MM.1S (cell line): ENCODE results near the gene ECHDC1.

Experiments used
- DNase-seq: peaks from one replicate; pipeline ENCODE4 v3.0.0-alpha.2; 2015
- H2AFZ ChIP-seq: fragments of 300-600 bp; sonication (generic); 2 replicates; pipeline ENCODE4 v1.6.0; 2016; ENCODE audit warnings: antibody characterized with exemption, low read length
- H3F3A ChIP-seq: fragments of 300-600 bp; sonication (generic); 2 replicates; pipeline ENCODE4 v1.6.1; 2016; ENCODE audit warnings: mild to moderate bottlenecking, antibody characterized with exemption, low read length, moderate library complexity, mixed read lengths; ENCODE audit not compliant: insufficient read depth
- H3K27ac ChIP-seq: fragments of 300-600 bp; sonication (generic); 2 replicates; pipeline ENCODE4 v1.5.1; 2016; ENCODE audit warnings: mild to moderate bottlenecking, low read length
- H3K27me3 ChIP-seq: fragments of 300-600 bp; sonication (generic); replicated peaks from 2 replicates; pipeline ENCODE4 v1.6.0; 2016; ENCODE audit warnings: low read length; ENCODE audit not compliant: insufficient read depth
- H3K36me3 ChIP-seq: fragments of 300-600 bp; sonication (generic); replicated peaks from 2 replicates; pipeline ENCODE4 v1.6.1; 2016; ENCODE audit warnings: mild to moderate bottlenecking, low read length, mixed read lengths; ENCODE audit not compliant: insufficient read depth
- H3K4me1 ChIP-seq: fragments of 300-600 bp; sonication (generic); 2 replicates; pipeline ENCODE4 v1.6.1; 2016; ENCODE audit warnings: low read length, mixed read lengths
- H3K4me2 ChIP-seq: fragments of 300-600 bp; sonication (generic); 2 replicates; pipeline ENCODE4 v1.6.0; 2016; ENCODE audit warnings: low read depth, low read length
- H3K4me3 ChIP-seq: fragments of 300-600 bp; sonication (generic); 2 replicates; pipeline ENCODE4 v1.5.1; 2016; ENCODE audit warnings: low read length, mixed read lengths
- H3K79me2 ChIP-seq: fragments of 300-600 bp; sonication (generic); 2 replicates; pipeline ENCODE4 v1.6.1; 2016; ENCODE audit warnings: mixed run types, low read length, mixed read lengths
- H3K9ac ChIP-seq: fragments of 300-600 bp; sonication (generic); 2 replicates; pipeline ENCODE4 v1.6.1; 2016; ENCODE audit warnings: low read length, mixed read lengths
- H3K9me2 ChIP-seq: fragments of 300-600 bp; sonication (generic); replicated peaks from 2 replicates; pipeline ENCODE4 v1.6.1; 2016; ENCODE audit warnings: mild to moderate bottlenecking, low read length, mixed read lengths; ENCODE audit not compliant: insufficient read depth
- H3K9me3 ChIP-seq: fragments of 300-600 bp; sonication (generic); replicated peaks from 2 replicates; pipeline ENCODE4 v1.6.1; 2016; ENCODE audit warnings: mild to moderate bottlenecking, low read length, mixed read lengths; ENCODE audit not compliant: insufficient read depth
- H4K20me1 ChIP-seq: fragments of 300-600 bp; sonication (generic); 2 replicates; pipeline ENCODE4 v1.6.1; 2016; ENCODE audit warnings: mild to moderate bottlenecking, low read length, moderate library complexity, mixed read lengths; ENCODE audit not compliant: insufficient read depth
- CTCF ChIP-seq: fragments of 300-600 bp; sonication (generic); IDR thresholded peaks from 2 replicates; pipeline ENCODE4 v1.5.1; 2016; ENCODE audit warnings: antibody characterized with exemption, low read length, mixed read lengths
- EZH2 ChIP-seq: fragments of 300-600 bp; sonication (generic); optimal IDR thresholded peaks from 2 replicates; pipeline ENCODE3; 2017; ENCODE audit warnings: low read depth, mild to moderate bottlenecking, antibody characterized with exemption, low read length, mixed read lengths
- EZH2phosphoT487 ChIP-seq: fragments of 300-600 bp; sonication (generic); IDR thresholded peaks from 2 replicates; pipeline ENCODE4 v1.6.1; 2018; ENCODE audit warnings: antibody characterized with exemption, low read length

ECHDC1 gene

GRCh38 chr6:127297502-127298070, 45.8 kb downstream of the ECHDC1 start:
- no peak overlapping the region for H3K9ac ChIP-seq
- H3K4me2 ChIP-seq = no peak overlapping the region
- TF ChIP-seq EZH2 (no peak), CTCF (no peak), EZH2phosphoT487 (no peak)
- H3F3A ChIP-seq = no peaks in the 10 kb centered on the region
- H2AFZ ChIP-seq = no peak overlapping the region
- H4K20me1 ChIP-seq = no peaks in the 10 kb centered on the region
- no peaks in the 10 kb centered on the region for H3K9me3 ChIP-seq
- no peak overlapping the region for H3K27ac ChIP-seq
- H3K4me1 ChIP-seq = no peaks in the 10 kb centered on the region
- DNase-seq = no peak
- no peaks in the 10 kb centered on the region for H3K27me3 ChIP-seq
- 0 out of 2 replicates have a peak, but pooled peaks cover 3% of the 10 kb centered on the region for H3K36me3 ChIP-seq
- no peaks in the 10 kb centered on the region; the same call in 1 of the 2 replicates for H3K79me2 ChIP-seq
- no peak overlapping the region for H3K4me3 ChIP-seq
- H3K9me2 ChIP-seq = no peaks in the 10 kb centered on the region

- no peak overlapping the region for H3K9ac ChIP-seq
- 0 out of 2 replicates have a peak, but pooled peaks cover 3% of the 10 kb centered on the region for H3K36me3 ChIP-seq
These were observed 51.9 kb downstream of the ECHDC1 start for GRCh38 chr6:127291495-127291894.

GRCh38 chr6:127290391-127291265, 52.8 kb downstream of the ECHDC1 start:
- no peaks in the 10 kb centered on the region for H3K79me2 ChIP-seq
- H3K36me3 ChIP-seq = 0 out of 2 replicates have a peak, but pooled peaks cover 3% of the 10 kb centered on the region
- no peak overlapping the region for H2AFZ ChIP-seq
- DNase-seq = no peak
- H3K4me2 ChIP-seq = no peak overlapping the region
- H3K9me3 ChIP-seq = no peaks in the 10 kb centered on the region
- no peak for TF ChIP-seq EZH2phosphoT487
- no peak for TF ChIP-seq EZH2
- TF ChIP-seq CTCF = no peak
- H3K27me3 ChIP-seq = no peaks in the 10 kb centered on the region
- H4K20me1 ChIP-seq = no peaks in the 10 kb centered on the region
- no peaks in the 10 kb centered on the region for H3K4me1 ChIP-seq
- no peak overlapping the region for H3K4me3 ChIP-seq
- no peak overlapping the region for H3K27ac ChIP-seq
- no peaks in the 10 kb centered on the region for H3K9me2 ChIP-seq
- H3F3A ChIP-seq = peaks cover 2% of the 10 kb centered on the region; the same call in 1 of the 2 replicates
- H3K9ac ChIP-seq = no peak overlapping the region

More at GRCh38 chr6:127291495-127291894, 51.9 kb downstream of the ECHDC1 start:
- Histone ChIP-seq H3K9me2 (no peaks in the 10 kb centered on the region), H3K9me3 (no peaks in the 10 kb centered on the region), H3K27ac (no peak overlapping the region), H4K20me1 (no peaks in the 10 kb centered on the region), H3K4me2 (no peak overlapping the region), H3K27me3 (no peaks in the 10 kb centered on the region), H3K4me1 (no peaks in the 10 kb centered on the region), H3K4me3 (no peak overlapping the region), H3K79me2 (no peaks in the 10 kb centered on the region), H2AFZ (no peak overlapping the region), H3F3A (peaks cover 2% of the 10 kb centered on the region; the same call in 1 of the 2 replicates)
- no peak for DNase-seq
- TF ChIP-seq EZH2 (no peak), EZH2phosphoT487 (no peak), CTCF (no peak)
